KBM-7 (cell line): Measurements from ENCODE around the gene RBM39.

ENCODE experiments used
- DNase-seq: peaks from one replicate; pipeline ENCODE4 v3.0.0-alpha.2; 2015
- in situ Hi-C: fragments of 300-500 bp; cut with MboI; formaldehyde crosslinking; loops from 2 replicates; pipeline ENCODE4 v1.14.3; 2020; ENCODE audit warnings: low sequenced_read_pairs, low pct_unique_long_range_greater_than_20kb, mixed read lengths

RBM39 gene

GRCh38 chr20:35654415-35654814, 87.6 kb downstream of the RBM39 start:
- DNase-seq, result no peak
- in situ Hi-C loops, result no loop called here

- no peak for DNase-seq
- in situ Hi-C loops, result no loop called here
Measured at GRCh38 chr20:35653893-35654292, 88.2 kb downstream of the RBM39 start.
